Measurements from ENCODE around the gene GPC1.

GRCh38 chr2:240458044-240458899 is 22.8 kb downstream of the GPC1 start:
- TF ChIP-seq CTCF (IDR thresholded peaks at IDR 0.05; ENCODE audit: poor library complexity) (no peak), EZH2phosphoT487 (IDR thresholded peaks at IDR 0.05; ENCODE audit: low read depth, severe bottlenecking, unreplicated experiment) (no peak)
